HG03025 (cell line): Measurements from ENCODE around the gene NT5C.

ENCODE experiments used
- ATAC-seq: cut with Tn5 transposase; IDR thresholded peaks from one replicate; pipeline ENCODE4 v1.9.1; 2021; ENCODE audit warnings: mild to moderate bottlenecking, moderate library complexity; ENCODE audit not compliant: unreplicated experiment, low FRiP score

The NT5C gene

GRCh38 chr17:75124041-75124818 lies 7.3 kb downstream of the NT5C start:
- ATAC-seq: no peak

- ATAC-seq: no peak
Measured at GRCh38 chr17:75118307-75118706, 13.2 kb downstream of the NT5C start.

- ATAC-seq: no peak
Measured at GRCh38 chr17:75116737-75117136, 14.8 kb downstream of the NT5C start.

DNA sequence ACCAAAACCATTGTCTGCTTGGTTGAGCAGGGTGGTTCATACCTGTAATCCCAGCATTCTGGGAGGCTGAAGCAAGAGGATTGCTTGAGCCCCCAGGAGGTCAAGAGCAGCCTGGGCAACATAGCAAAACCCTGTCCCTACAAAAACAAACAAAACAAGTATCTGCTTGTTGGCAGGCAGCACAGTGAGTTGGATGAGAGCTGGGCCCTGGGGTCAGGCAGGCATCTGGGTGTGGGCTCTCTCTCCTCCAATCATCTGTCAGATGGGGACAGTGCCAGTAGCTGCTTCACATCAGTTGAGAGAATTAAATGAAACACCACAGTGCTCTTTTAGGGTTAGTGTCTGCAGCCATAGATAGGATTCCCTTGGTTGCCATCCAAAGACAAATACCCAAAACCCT lies 16.0 kb downstream of the NT5C start:
- ATAC-seq: no peak

DNA sequence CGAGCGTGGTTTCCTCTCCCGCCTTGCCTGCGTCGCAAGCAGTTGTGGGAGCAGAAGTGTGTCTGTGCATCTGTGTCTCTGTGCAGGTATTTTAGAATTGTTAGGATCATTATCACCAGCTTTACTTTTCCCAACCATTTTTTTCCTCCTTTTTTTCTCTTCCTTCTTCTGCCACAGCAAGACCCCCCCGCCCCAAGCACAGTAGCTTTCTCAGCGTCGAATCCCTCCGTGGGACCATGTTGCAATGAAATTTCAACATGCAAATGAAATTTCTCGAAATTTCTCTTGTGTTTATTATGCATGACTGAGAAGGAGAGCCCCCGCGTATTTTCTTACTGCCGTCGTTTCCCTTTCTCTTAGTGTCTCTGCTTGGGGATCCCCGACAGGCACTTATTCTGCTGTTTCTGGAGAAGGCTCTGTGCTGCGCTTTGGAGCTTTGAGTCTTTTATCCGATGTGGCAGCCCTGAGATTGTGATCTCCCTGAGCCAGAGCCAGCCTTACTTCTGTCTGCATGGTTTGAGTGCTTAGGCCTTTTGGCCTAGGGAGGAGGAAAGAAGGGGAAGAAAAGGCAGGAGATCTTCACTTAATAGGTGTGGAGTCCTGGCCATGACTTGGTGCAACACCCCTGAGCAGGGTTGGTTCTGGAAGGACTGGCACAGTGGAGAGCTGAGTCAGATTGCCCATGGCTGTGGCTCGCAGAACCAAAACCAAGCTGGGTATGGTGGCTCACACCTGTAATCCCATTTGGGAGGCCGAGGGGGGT lies 16.8 kb downstream of the NT5C start:
- no peak for ATAC-seq

GRCh38 chr17:75113798-75114551 lies 17.6 kb downstream of the NT5C start:
- no peak for ATAC-seq

DNA sequence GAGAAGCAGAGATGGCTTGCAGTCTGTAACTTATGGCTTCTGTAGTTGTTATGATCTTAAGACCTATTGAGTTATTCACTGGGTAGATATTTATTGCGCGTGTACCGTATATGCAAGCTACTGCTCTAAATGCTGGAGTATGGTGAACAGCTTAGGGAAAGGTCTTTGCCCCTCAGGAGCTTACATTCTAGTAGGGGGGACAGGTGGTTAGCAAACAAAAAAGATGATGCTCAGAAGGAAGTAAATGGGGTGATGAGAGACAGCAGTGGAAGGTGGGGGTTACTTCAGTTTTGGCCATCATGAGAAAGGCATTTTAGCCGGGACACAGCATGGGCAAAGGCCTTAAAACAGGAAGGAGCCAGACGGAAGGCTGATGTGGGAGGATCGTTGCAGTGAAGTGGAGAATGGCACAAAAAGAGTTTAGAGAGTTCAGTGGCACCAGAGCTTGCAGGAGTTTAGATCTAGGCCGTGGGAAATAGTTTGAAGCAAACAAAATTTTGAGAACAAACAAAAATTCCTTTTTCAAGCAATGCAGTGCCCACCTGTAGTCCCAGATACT lies 19.7 kb downstream of the NT5C start:
- ATAC-seq: no peak

- ATAC-seq: peak; percentile 8
Measured at GRCh38 chr17:75110234-75110937, 21.2 kb downstream of the NT5C start.

GRCh38 chr17:75109407-75110233 lies 21.9 kb downstream of the NT5C start, which contains the start of gene ARMC7:
TSS of gene ARMC7 (plus strand) at chr17:75109969. CDS start at chr17:75110289, 320 bp downstream.
- peak; percentile 59 for ATAC-seq

- no peak for ATAC-seq
Measured at GRCh38 chr17:75109046-75109406, 22.5 kb downstream of the NT5C start.

DNA sequence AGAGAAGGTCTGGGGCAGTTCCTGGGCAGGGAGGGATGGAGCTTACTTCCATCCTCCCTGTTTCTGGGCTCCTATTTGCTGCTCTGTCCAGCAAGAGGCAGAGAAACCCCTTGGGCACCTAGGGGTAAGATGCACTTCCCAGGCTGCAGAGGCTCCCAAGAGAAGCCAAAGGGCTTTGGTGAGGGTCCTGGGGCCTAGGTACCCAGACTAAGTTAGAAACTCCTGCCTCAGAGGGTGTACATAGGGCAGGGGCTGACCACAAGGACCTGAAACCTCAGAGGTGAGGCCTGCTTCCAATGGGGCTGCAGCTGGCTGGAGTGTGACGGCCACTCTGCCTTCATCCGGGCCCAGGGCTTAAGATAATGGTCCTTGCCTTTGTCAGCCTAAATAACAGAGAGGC lies 23.3 kb downstream of the NT5C start:
- no peak for ATAC-seq

- no peak for ATAC-seq
Measured at GRCh38 chr17:75105126-75106080, 26.1 kb downstream of the NT5C start.

- ATAC-seq: no peak
Measured at GRCh38 chr17:75103601-75104554, 27.7 kb downstream of the NT5C start.

- no peak for ATAC-seq
Measured at GRCh38 chr17:75102385-75102821, 29.1 kb downstream of the NT5C start.

- no peak for ATAC-seq
Measured at GRCh38 chr17:75099881-75100595, 31.5 kb downstream of the NT5C start.

- no peak for ATAC-seq
Measured at GRCh38 chr17:75098861-75099260, 32.7 kb downstream of the NT5C start.
